ENCODE measurements around the gene RNF150.

- no peak for TF ChIP-seq CTCF (IDR thresholded peaks at IDR 0.05)
- TF ChIP-seq POLR2A (IDR thresholded peaks at IDR 0.05): no peak
- no peak for TF ChIP-seq EP300 (IDR thresholded peaks at IDR 0.05)
Observed at GRCh38 chr4:140876615-140877364, 256.5 kb downstream of the RNF150 start.
